Measurements from ENCODE around the gene LRG1. TPM values are rescaled to one million over a fixed set of nuclear protein-coding genes. Genes with fewer than 3 reads are reported as not detected.

Gene LRG1
- total and polyA plus RNA-seq, 9 of the 15 experiments (the other 6 are each of a cell fraction or from before 2014, with no cell fraction given): 1.5 to 11.9 (median 8.7) TPM

DNA sequence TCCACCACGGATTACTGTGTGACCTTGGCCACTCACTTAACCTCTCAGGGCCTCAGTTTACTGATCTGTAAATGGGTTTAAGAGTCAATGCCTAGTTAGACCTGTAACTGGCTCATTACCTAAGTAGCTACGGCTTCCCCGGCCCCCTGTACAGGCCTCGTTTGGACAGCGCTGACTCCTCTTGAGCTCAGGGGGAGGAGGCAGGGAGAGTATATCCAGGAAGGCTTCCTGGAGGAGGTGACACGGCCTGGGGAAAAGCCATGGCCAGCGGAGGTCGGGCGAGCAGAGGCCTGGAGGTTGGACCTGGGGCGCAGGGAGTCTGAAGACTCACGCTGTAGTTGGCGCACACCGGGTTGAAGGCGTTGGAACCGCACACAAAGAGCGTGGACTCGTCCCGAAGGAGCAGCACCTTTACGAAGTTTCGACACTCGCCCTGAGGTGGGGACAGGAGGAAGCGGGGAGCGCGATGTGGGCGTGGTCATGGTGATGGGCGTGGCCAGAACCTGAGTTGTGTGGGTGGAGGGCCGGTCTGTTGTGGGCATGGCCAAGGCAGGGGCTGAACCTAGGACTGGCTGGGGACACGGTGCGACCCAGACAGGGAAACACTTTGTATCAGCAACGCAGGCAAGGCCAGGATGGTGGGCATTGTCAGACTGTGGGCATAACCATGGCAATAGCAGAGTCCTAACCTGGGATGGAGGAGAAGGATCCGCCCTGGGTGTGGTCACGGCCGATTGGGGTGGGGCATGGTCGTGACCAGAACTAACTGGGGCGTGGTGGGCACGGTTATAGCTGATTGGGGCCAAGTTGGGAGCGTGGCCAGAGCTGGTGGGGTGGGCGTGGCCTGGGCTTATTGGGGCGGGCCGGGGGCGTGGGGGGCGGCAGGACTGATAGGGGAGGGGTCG lies 16.1 kb upstream of the LRG1 start (continued):
- TF ChIP-seq, protein P1, sequence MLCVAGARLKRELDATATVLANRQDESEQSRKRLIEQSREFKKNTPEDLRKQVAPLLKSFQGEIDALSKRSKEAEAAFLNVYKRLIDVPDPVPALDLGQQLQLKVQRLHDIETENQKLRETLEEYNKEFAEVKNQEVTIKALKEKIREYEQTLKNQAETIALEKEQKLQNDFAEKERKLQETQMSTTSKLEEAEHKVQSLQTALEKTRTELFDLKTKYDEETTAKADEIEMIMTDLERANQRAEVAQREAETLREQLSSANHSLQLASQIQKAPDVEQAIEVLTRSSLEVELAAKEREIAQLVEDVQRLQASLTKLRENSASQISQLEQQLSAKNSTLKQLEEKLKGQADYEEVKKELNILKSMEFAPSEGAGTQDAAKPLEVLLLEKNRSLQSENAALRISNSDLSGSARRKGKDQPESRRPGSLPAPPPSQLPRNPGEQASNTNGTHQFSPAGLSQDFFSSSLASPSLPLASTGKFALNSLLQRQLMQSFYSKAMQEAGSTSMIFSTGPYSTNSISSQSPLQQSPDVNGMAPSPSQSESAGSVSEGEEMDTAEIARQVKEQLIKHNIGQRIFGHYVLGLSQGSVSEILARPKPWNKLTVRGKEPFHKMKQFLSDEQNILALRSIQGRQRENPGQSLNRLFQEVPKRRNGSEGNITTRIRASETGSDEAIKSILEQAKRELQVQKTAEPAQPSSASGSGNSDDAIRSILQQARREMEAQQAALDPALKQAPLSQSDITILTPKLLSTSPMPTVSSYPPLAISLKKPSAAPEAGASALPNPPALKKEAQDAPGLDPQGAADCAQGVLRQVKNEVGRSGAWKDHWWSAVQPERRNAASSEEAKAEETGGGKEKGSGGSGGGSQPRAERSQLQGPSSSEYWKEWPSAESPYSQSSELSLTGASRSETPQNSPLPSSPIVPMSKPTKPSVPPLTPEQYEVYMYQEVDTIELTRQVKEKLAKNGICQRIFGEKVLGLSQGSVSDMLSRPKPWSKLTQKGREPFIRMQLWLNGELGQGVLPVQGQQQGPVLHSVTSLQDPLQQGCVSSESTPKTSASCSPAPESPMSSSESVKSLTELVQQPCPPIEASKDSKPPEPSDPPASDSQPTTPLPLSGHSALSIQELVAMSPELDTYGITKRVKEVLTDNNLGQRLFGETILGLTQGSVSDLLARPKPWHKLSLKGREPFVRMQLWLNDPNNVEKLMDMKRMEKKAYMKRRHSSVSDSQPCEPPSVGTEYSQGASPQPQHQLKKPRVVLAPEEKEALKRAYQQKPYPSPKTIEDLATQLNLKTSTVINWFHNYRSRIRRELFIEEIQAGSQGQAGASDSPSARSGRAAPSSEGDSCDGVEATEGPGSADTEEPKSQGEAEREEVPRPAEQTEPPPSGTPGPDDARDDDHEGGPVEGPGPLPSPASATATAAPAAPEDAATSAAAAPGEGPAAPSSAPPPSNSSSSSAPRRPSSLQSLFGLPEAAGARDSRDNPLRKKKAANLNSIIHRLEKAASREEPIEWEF (CRISPR knock-in tag; IDR thresholded peaks at IDR 0.05): no peak
- TF ChIP-seq EZH2 (IDR thresholded peaks at IDR 0.05; ENCODE audit: borderline replicate concordance, low read depth, low read length) (no peak), SRSF7 (optimal IDR thresholded peaks at IDR 0.05; ENCODE audit: low read depth, low read length) (no peak), NFYB (IDR thresholded peaks at IDR 0.05; ENCODE audit: extremely low read depth, insufficient read length) (no peak), SRF (CRISPR knock-in tag; IDR thresholded peaks at IDR 0.05) (no peak), ZBTB17 (CRISPR knock-in tag; IDR thresholded peaks at IDR 0.05) (no peak), TEAD4 (IDR thresholded peaks at IDR 0.05; ENCODE audit: low read length) (no peak), TEAD4 (CRISPR knock-in tag; IDR thresholded peaks at IDR 0.05; ENCODE audit: borderline replicate concordance) (no peak), NONO (IDR thresholded peaks at IDR 0.05; ENCODE audit: low read depth in 2 of 2, low read length in 1 of 2) (no peak)
- TF ChIP-seq, protein P2, sequence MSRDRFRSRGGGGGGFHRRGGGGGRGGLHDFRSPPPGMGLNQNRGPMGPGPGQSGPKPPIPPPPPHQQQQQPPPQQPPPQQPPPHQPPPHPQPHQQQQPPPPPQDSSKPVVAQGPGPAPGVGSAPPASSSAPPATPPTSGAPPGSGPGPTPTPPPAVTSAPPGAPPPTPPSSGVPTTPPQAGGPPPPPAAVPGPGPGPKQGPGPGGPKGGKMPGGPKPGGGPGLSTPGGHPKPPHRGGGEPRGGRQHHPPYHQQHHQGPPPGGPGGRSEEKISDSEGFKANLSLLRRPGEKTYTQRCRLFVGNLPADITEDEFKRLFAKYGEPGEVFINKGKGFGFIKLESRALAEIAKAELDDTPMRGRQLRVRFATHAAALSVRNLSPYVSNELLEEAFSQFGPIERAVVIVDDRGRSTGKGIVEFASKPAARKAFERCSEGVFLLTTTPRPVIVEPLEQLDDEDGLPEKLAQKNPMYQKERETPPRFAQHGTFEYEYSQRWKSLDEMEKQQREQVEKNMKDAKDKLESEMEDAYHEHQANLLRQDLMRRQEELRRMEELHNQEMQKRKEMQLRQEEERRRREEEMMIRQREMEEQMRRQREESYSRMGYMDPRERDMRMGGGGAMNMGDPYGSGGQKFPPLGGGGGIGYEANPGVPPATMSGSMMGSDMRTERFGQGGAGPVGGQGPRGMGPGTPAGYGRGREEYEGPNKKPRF (IDR thresholded peaks at IDR 0.05; ENCODE audit: low read depth, low read length): no peak
- TF ChIP-seq, protein P3, sequence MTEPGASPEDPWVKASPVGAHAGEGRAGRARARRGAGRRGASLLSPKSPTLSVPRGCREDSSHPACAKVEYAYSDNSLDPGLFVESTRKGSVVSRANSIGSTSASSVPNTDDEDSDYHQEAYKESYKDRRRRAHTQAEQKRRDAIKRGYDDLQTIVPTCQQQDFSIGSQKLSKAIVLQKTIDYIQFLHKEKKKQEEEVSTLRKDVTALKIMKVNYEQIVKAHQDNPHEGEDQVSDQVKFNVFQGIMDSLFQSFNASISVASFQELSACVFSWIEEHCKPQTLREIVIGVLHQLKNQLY (CRISPR knock-in tag; conservative IDR thresholded peaks at IDR 0.05): no peak
- TF ChIP-seq, protein P4, sequence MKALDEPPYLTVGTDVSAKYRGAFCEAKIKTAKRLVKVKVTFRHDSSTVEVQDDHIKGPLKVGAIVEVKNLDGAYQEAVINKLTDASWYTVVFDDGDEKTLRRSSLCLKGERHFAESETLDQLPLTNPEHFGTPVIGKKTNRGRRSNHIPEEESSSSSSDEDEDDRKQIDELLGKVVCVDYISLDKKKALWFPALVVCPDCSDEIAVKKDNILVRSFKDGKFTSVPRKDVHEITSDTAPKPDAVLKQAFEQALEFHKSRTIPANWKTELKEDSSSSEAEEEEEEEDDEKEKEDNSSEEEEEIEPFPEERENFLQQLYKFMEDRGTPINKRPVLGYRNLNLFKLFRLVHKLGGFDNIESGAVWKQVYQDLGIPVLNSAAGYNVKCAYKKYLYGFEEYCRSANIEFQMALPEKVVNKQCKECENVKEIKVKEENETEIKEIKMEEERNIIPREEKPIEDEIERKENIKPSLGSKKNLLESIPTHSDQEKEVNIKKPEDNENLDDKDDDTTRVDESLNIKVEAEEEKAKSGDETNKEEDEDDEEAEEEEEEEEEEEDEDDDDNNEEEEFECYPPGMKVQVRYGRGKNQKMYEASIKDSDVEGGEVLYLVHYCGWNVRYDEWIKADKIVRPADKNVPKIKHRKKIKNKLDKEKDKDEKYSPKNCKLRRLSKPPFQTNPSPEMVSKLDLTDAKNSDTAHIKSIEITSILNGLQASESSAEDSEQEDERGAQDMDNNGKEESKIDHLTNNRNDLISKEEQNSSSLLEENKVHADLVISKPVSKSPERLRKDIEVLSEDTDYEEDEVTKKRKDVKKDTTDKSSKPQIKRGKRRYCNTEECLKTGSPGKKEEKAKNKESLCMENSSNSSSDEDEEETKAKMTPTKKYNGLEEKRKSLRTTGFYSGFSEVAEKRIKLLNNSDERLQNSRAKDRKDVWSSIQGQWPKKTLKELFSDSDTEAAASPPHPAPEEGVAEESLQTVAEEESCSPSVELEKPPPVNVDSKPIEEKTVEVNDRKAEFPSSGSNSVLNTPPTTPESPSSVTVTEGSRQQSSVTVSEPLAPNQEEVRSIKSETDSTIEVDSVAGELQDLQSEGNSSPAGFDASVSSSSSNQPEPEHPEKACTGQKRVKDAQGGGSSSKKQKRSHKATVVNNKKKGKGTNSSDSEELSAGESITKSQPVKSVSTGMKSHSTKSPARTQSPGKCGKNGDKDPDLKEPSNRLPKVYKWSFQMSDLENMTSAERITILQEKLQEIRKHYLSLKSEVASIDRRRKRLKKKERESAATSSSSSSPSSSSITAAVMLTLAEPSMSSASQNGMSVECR (CRISPR knock-in tag; IDR thresholded peaks at IDR 0.05): peak; percentile 60; the same call in 1 of the 2 replicates
